HL-60 (cell line): ENCODE measurements around the gene STON1.

Experiments
- CTCF ChIP-seq: IDR thresholded peaks from one replicate; pipeline ENCODE4 v1.5.1; 2011; ENCODE audit warnings: low read length, control low read depth, inconsistent platforms; ENCODE audit not compliant: insufficient read depth
- GABPA ChIP-seq: IDR thresholded peaks from 2 replicates; pipeline ENCODE4 v1.6.1; 2012; ENCODE audit warnings: low read depth
- POLR2AphosphoS5 ChIP-seq: IDR thresholded peaks from 2 replicates; pipeline ENCODE4 v1.6.1; 2012; ENCODE audit warnings: low read depth
- SPI1 ChIP-seq: IDR thresholded peaks from 2 replicates; pipeline ENCODE4 v1.6.1; 2012; ENCODE audit warnings: low read depth, mild to moderate bottlenecking, borderline replicate concordance

- TF ChIP-seq GABPA: no peak
- no peak for TF ChIP-seq CTCF
- TF ChIP-seq POLR2AphosphoS5: no peak
- TF ChIP-seq SPI1: no peak
Observed at GRCh38 chr2:48605482-48606175, 75.7 kb downstream of the STON1 start.
